Duodenal mucosa (tissue), 2 donors: ENCODE data around the gene MDFI.

ENCODE experiments used
- H3K27ac ChIP-seq: one replicate; pipeline ENCODE4 v1.7.0; 2013; ENCODE audit warnings: low read depth, low read length
- H3K27me3 ChIP-seq, 2 donors: one replicate each; pipeline ENCODE4 v1.7.0; 2013; ENCODE audit warnings: low read length in 2 of 2, control low read depth in 1 of 2; ENCODE audit not compliant: insufficient read depth in 2 of 2, control insufficient read depth in 1 of 2
- H3K36me3 ChIP-seq, 2 donors: one replicate each; pipeline ENCODE4 v1.7.0; 2013; ENCODE audit warnings: low read length in 2 of 2, control low read depth in 1 of 2; ENCODE audit not compliant: insufficient read depth in 2 of 2, control insufficient read depth in 1 of 2
- H3K4me1 ChIP-seq, 2 donors: one replicate each; pipeline ENCODE4 v1.7.0; 2013; ENCODE audit warnings: low read length in 2 of 2, control low read depth in 1 of 2; ENCODE audit not compliant: insufficient read depth in 2 of 2, control insufficient read depth in 1 of 2
- H3K4me3 ChIP-seq, 2 donors: one replicate each; pipeline ENCODE4 v1.7.0; 2013; ENCODE audit warnings: low read length in 2 of 2, low read depth in 1 of 2
- H3K9ac ChIP-seq, 2 donors: one replicate each; pipeline ENCODE4 v1.7.0; 2013; ENCODE audit warnings: low read length in 2 of 2, low read depth in 1 of 2
- H3K9me3 ChIP-seq, 2 donors: one replicate each; pipeline ENCODE4 v1.7.0; 2013; ENCODE audit warnings: low read length in 2 of 2, control low read depth in 1 of 2; ENCODE audit not compliant: control insufficient read depth in 1 of 2

MDFI gene

GRCh38 chr6:41595166-41595565 is 43.1 kb upstream of the MDFI start:
- Histone ChIP-seq H3K4me1 (peaks cover 0 to 7% of the 10 kb centered on the region in 2 donors), H3K36me3 (peaks cover 22 to 48% of the 10 kb centered on the region in 2 donors), H3K27ac (no peak overlapping the region), H3K27me3 (no peaks in the 10 kb centered on the region), H3K9me3 (no peaks in the 10 kb centered on the region), H3K9ac (no peak overlapping the region), H3K4me3 (no peak overlapping the region)

- Histone ChIP-seq H3K27me3 (no peaks in the 10 kb centered on the region), H3K4me3 (no peak overlapping the region), H3K36me3 (peaks cover 22 to 38% of the 10 kb centered on the region in 2 donors), H3K9me3 (no peaks in the 10 kb centered on the region), H3K27ac (no peak overlapping the region), H3K9ac (no peak overlapping the region), H3K4me1 (peaks cover 0 to 5% of the 10 kb centered on the region in 2 donors)
Observed at GRCh38 chr6:41596096-41596685, 42.1 kb upstream of the MDFI start.

GRCh38 chr6:41596807-41597206 is 41.5 kb upstream of the MDFI start:
- H3K4me1 ChIP-seq = peaks cover 0 to under 1% of the 10 kb centered on the region in 2 donors
- no peak overlapping the region for H3K4me3 ChIP-seq
- H3K27ac ChIP-seq = no peak overlapping the region
- peaks cover 17 to 33% of the 10 kb centered on the region in 2 donors for H3K36me3 ChIP-seq
- no peak overlapping the region for H3K9ac ChIP-seq
- H3K27me3 ChIP-seq = no peaks in the 10 kb centered on the region
- no peaks in the 10 kb centered on the region for H3K9me3 ChIP-seq

- Histone ChIP-seq H3K9me3 (no peaks in the 10 kb centered on the region), H3K4me1 (peaks cover 0 to 6% of the 10 kb centered on the region in 2 donors), H3K4me3 (no peak overlapping the region), H3K27ac (no peak overlapping the region), H3K36me3 (peaks cover 17 to 29% of the 10 kb centered on the region in 2 donors), H3K27me3 (no peaks in the 10 kb centered on the region), H3K9ac (no peak overlapping the region)
Observed at GRCh38 chr6:41597246-41598000, 40.8 kb upstream of the MDFI start.

- peaks cover 17 to 23% of the 10 kb centered on the region in 2 donors for H3K36me3 ChIP-seq
- no peak overlapping the region for H3K27ac ChIP-seq
- H3K4me1 ChIP-seq = peaks cover 0 to 14% of the 10 kb centered on the region in 2 donors
- H3K27me3 ChIP-seq = no peaks in the 10 kb centered on the region
- H3K9ac ChIP-seq = no peak overlapping the region
- H3K4me3 ChIP-seq = no peak overlapping the region
- no peaks in the 10 kb centered on the region for H3K9me3 ChIP-seq
Observed at GRCh38 chr6:41598670-41599014, 39.6 kb upstream of the MDFI start.

GRCh38 chr6:41599015-41599851 is 39.0 kb upstream of the MDFI start:
- no peaks in the 10 kb centered on the region for H3K9me3 ChIP-seq
- H3K27ac ChIP-seq = no peak overlapping the region
- no peak overlapping the region for H3K4me3 ChIP-seq
- H3K27me3 ChIP-seq = no peaks in the 10 kb centered on the region
- H3K9ac ChIP-seq = no peak overlapping the region
- peaks cover 17 to 19% of the 10 kb centered on the region in 2 donors for H3K36me3 ChIP-seq
- peaks cover 0 to 14% of the 10 kb centered on the region in 2 donors for H3K4me1 ChIP-seq

GRCh38 chr6:41599852-41600445 is 38.3 kb upstream of the MDFI start:
- peaks cover 14 to 15% of the 10 kb centered on the region in 2 donors for H3K36me3 ChIP-seq
- no peak overlapping the region for H3K9ac ChIP-seq
- H3K27me3 ChIP-seq = no peaks in the 10 kb centered on the region
- no peaks in the 10 kb centered on the region for H3K9me3 ChIP-seq
- H3K4me1 ChIP-seq = peaks cover 0 to 14% of the 10 kb centered on the region in 2 donors
- no peak overlapping the region for H3K27ac ChIP-seq
- H3K4me3 ChIP-seq = no peak overlapping the region

- Histone ChIP-seq H3K9me3 (no peaks in the 10 kb centered on the region), H3K27ac (no peak overlapping the region), H3K27me3 (no peaks in the 10 kb centered on the region), H3K4me3 (no peak overlapping the region), H3K36me3 (peaks cover 12 to 14% of the 10 kb centered on the region in 2 donors), H3K9ac (no peak overlapping the region), H3K4me1 (peaks cover 0 to 14% of the 10 kb centered on the region in 2 donors)
Observed at GRCh38 chr6:41600499-41601247, 37.6 kb upstream of the MDFI start.

GRCh38 chr6:41601248-41601549 is 37.1 kb upstream of the MDFI start:
- Histone ChIP-seq H3K27ac (no peak overlapping the region), H3K9me3 (no peaks in the 10 kb centered on the region), H3K4me1 (peaks cover 0 to 14% of the 10 kb centered on the region in 2 donors), H3K9ac (no peak overlapping the region), H3K27me3 (no peaks in the 10 kb centered on the region), H3K4me3 (no peak overlapping the region), H3K36me3 (peaks cover 9 to 13% of the 10 kb centered on the region in 2 donors)
